KOPT-K1 (cell line): ENCODE data around the gene EPHA4.

Experiments used
- H3K27ac ChIP-seq: fragments of 200-600 bp; sonication (generic); 2 replicates; pipeline ENCODE4 v1.5.1; 2016; ENCODE audit warnings: antibody characterized with exemption, mild to moderate bottlenecking, low read depth, low read length; ENCODE audit not compliant: poor library complexity, severe bottlenecking
- H3K36me3 ChIP-seq: fragments of 200-600 bp; sonication (generic); 2 replicates; pipeline ENCODE4 v1.5.1; 2017; ENCODE audit warnings: antibody characterized with exemption, mild to moderate bottlenecking, low read length, moderate library complexity; ENCODE audit not compliant: insufficient read depth
- H3K9me3 ChIP-seq: fragments of 200-600 bp; sonication (generic); 2 replicates; pipeline ENCODE4 v1.5.1; 2017; ENCODE audit warnings: antibody characterized with exemption, low read length, mild to moderate bottlenecking; ENCODE audit not compliant: insufficient read depth, poor library complexity, severe bottlenecking

EPHA4 gene

DNA sequence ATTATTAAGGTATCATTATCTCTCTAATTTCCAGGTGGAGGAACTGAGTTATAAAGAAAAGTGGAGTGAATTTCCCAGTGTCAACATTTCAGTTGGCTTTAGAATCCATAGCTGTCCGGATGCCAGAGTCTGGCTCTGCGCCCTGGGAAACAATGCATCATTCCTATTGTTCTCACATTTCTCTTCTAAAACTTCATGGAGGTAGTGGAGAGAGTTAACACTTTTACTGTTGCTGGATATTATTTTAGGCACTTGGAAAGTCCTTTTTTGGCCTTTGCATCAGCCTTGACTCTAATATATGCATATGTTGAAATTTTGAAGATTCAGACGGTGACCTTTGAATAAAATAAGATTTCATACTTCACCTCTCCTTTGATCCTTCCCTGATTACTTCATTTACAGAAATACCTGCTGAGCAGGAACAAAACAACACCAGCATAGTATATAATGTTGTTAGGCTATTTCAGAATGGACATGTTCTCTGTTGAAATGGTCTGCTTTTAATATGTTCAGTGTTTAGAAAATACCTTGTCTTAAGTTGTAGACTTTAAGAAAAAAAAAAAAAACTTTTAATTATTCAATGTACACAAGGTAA, 148.8 kb downstream of the EPHA4 start:
- no peaks in the 10 kb centered on the region for H3K9me3 ChIP-seq
- H3K27ac ChIP-seq, result no peak overlapping the region
- no peaks in the 10 kb centered on the region for H3K36me3 ChIP-seq

DNA sequence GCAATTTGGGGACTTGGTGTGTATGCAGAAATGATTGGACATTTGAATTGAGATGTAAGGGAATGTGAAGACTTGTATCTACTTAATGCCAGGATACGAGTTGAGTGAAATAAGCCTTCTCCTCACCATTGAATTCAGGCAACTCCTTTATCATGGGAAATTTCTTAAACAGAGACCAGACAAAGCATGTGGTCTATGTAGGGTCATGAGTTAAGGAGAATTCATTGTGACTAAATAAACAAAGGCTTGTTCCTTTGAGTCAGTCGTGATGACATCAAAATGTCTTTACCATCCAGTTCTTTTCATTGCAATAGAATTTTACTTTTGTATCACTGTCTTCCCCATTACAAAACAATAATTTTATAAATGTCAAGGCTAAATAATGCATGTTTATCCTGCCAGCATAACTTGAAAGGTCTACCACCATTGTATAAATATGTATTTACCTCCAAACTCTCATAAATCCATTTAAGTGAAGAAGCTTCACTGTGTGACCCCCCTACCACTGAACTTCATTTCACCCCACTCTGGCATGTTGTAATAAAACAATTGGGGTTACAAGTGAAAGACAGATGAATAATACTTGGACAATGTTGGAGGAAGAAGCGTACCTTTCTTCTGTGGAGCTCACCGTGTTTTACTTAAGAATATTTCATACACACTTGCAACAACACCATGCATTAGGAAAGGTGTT, 149.4 kb downstream of the EPHA4 start:
- Histone ChIP-seq H3K27ac (no peak overlapping the region), H3K36me3 (no peaks in the 10 kb centered on the region), H3K9me3 (no peaks in the 10 kb centered on the region)

DNA sequence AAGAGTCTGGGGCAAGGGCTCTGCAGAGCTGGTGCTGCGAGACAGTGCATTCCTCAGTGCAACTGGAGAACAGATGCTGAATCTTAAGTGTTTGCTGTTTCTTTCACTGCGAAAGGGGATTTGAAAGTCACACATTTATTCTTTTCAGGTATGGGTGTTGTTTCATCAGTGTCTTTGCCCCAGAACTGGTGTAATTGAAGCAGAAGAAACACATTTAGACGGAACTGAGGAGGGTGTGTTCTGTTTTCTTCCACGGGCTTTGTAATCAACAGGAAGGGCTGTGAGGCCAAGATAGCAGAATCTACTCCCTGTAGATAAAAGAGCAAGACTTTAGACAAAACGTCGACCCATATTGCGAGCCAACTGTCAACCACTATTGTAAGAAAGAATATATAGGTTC, 151.9 kb downstream of the EPHA4 start:
- H3K36me3 ChIP-seq, result no peaks in the 10 kb centered on the region
- H3K9me3 ChIP-seq, result no peaks in the 10 kb centered on the region
- no peak overlapping the region for H3K27ac ChIP-seq

DNA sequence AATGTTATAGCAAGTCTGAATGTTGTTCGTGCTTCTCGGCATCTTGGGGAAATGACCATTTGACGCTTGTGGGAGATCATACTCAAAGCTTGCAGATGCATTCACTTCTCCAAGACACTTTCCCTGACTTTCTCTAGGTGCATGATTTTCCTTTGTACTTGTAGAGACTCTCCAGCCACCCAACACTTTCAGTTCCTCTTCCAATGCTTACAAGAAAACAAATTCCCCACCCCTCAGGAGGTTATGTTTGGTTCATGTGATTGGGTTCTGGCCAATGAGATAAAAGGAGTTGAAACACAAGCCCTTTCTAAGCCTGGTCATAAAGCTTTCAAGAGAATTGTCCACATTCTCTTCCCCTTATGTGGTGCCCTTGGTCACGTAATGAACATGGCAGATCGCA, 156.3 kb downstream of the EPHA4 start:
- Histone ChIP-seq H3K27ac (no peak overlapping the region), H3K9me3 (no peaks in the 10 kb centered on the region), H3K36me3 (no peaks in the 10 kb centered on the region)

DNA sequence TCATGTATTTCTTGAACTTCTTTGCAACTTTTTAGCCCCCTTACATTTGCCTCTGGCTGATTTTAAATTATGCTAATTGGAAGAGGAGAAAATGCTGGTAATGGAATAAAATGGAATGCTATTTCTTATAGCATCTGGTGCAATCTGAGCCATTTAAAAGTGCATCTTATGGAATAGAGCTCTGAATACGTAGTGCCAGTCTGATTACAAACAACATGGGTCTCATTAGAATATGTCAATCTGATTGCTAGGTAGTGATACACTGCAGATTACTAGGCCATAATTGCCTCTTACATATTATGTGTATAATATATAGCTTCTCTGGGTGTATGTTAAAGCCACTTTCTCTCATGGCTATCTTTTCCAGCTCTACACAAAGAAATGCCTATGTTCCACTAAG, 159.1 kb downstream of the EPHA4 start:
- Histone ChIP-seq H3K9me3 (no peaks in the 10 kb centered on the region), H3K27ac (no peak overlapping the region), H3K36me3 (no peaks in the 10 kb centered on the region)

DNA sequence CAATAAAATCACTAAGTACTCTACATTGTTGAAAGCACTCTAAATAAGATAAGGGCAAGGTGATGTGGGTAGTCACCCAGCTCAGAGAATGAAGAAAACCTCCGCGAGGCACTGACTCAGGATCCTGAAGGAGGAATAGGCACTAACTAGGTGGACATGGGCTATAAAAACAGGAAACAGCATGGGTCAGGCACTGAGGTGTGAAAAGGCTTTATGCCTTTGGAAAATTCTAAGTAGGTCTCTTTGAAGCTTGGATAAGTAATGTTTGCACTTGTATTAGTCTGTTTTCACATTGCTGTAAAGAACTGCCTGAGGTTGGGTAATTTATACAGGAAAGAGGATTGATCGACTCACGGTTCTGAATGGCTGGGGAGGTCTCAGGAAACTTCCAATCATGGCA, 161.6 kb downstream of the EPHA4 start:
- no peaks in the 10 kb centered on the region for H3K36me3 ChIP-seq
- H3K27ac ChIP-seq, result no peak overlapping the region
- no peaks in the 10 kb centered on the region for H3K9me3 ChIP-seq

DNA sequence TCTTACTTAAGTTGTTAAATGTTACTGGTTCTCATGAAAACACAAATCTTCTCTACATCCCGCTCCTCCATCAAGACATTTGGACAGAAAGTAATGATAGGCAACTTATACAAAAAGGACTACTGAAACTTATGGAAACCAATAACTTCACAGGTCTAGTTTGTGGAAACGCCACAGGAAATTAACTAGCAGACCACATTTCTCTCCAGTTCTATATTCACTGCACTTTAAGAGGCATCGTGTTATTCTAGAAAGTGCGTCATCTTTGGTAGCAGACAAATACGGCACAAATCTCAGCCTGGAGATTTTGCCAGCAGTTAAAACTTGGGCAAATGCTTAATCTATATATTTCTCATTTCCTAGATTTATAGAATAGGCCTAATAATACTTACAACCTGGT, 164.3 kb downstream of the EPHA4 start:
- Histone ChIP-seq H3K27ac (no peak overlapping the region), H3K36me3 (no peaks in the 10 kb centered on the region), H3K9me3 (no peaks in the 10 kb centered on the region)

DNA sequence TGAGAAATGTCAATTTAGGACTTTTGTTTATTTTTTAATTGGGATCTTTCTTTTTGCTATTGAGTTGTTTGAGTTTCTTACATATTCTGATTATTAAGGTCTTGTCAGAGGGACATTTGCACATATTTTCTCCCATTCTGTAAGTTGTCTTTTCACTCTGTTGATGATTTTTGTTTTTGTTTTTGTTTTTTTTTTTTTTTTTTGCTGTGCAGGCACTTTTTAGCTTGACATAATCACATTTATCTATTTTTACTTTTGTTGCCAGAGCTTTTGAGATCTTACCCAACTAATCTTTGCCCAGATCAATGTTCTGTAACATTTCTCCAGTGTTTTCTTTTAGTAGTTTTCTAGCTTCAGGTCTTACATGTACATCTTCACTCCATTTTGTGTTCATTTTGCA, 166.6 kb downstream of the EPHA4 start:
- H3K9me3 ChIP-seq, result no peaks in the 10 kb centered on the region
- no peak overlapping the region for H3K27ac ChIP-seq
- no peaks in the 10 kb centered on the region for H3K36me3 ChIP-seq

DNA sequence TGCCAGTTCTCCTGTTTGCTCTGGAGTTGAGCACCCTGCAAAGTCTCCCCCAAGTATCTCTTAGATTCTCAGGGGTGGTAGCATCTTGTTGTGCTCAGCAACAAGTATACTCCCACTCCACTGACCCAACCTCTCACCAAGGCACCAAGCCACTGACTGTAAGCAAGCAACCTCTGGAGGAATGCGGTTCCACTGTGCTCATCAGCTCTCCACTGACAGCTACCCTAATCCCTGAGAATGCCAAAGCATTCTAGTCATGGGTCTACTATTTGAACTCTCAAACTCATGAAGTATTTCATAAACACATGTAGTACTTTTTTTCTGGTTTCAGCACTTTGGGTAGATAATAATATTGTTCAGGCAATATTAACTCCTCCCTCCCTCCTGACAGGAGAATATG, 170.0 kb downstream of the EPHA4 start:
- H3K9me3 ChIP-seq, result no peaks in the 10 kb centered on the region
- H3K36me3 ChIP-seq, result no peaks in the 10 kb centered on the region
- H3K27ac ChIP-seq, result no peak overlapping the region

DNA sequence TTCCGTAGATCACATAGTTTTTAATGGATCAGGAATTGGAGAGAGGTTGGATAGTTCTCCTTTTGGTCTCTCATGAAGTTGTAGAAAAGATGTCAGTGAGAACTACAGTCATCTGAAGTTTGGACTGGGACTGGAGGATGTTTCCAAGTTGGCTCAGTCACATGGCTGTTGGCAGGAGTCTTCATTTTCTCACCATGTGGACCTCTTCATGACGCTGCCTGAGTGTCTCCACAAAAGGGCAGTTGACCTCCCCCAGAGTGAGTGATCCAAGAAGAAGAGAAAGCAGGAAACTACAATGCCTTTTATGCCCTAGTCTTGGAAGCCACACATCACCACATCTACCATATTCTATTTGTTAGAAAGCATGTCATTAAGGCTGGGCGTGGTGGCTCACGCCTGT, 171.7 kb downstream of the EPHA4 start:
- H3K9me3 ChIP-seq, result no peaks in the 10 kb centered on the region
- no peaks in the 10 kb centered on the region for H3K36me3 ChIP-seq
- H3K27ac ChIP-seq, result no peak overlapping the region

DNA sequence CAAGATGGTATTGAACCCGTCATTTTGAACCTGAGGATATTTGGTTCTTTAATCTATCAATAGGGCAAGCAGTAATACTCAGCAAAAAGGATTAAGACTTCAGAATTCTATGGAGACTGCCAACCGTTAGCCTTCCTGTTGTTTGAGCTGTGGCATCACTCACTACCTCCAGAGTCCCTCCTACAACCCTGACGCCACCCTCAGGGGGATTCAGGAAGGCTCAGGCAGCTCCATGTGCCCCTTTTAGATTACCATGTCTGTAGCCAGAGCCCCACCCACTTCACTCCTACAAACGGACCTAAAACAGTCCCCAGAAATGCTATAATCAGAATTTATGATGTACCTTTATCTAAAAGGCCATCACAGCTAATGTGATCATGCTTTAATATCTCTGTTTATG, 172.9 kb downstream of the EPHA4 start:
- Histone ChIP-seq H3K36me3 (no peaks in the 10 kb centered on the region), H3K9me3 (no peaks in the 10 kb centered on the region), H3K27ac (no peak overlapping the region)

DNA sequence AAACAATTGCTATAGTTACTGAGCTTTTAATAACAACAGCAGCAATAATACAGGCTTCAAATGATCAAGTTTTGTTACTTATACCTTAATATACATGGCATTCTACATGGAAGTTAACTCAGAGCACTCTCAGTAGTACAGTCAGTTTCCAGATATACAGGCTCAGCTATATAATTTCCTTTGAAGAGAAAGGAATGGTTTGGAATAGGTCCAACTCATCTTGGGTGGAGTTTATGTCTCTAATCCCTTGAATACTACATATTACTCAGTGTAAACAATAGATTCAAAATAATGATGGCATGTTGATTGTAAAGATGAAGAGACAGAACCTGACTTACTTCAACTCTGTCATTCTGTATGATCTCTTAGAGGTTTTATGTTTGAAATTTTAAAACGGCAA, 174.9 kb downstream of the EPHA4 start:
- no peak overlapping the region for H3K27ac ChIP-seq
- no peaks in the 10 kb centered on the region for H3K36me3 ChIP-seq
- no peaks in the 10 kb centered on the region for H3K9me3 ChIP-seq

DNA sequence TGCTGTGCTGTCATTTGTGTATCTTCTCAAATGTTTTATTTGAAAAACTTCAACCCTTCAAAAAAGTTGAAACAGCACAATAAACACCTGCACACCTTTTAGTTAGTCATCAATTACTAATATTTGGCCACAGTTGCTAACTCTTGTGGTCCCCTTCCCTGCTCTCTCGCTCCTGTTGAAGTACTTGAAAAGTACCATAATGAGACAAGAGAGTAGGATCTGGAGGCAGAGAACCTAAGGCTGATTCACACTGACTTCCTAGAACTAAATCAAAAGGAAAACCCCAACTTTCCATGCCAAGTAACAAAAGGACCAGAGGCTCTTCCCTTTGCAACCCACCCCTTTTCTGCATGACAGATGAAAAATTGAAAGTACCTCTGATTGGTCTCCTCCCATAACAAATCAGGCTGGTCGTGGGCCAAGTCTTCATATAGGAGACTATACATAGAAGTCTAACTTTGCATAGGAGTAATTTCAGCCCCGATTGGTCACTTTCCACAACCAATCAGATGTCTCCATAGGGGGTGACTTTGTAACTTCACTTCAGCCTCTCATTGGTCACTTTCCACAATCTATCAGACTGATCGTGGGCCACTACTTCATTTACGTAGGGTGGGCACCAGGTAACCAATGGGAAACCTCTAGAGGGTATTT, 179.7 kb downstream of the EPHA4 start:
- H3K9me3 ChIP-seq, result no peaks in the 10 kb centered on the region
- H3K36me3 ChIP-seq, result no peaks in the 10 kb centered on the region
- H3K27ac ChIP-seq, result no peak overlapping the region

DNA sequence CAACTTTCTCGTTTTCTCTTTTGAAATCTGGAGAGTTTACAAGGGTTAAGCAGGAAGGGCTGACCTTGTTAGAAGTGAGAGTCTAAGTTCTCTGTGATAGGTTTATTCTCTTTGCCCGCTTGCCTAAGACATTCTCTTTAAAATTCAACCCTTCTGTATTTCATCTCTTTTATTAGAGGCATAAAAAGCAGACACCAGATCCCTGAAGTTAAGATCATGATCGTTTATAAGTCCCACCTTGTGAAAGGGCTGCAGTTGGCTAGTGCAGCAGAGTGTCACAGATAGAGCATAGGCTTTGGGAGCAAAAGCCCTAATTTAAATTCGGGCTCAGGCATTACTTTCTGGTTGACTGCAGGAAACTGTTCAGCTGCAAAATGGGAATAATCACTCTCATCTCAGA, 181.2 kb downstream of the EPHA4 start:
- no peak overlapping the region for H3K27ac ChIP-seq
- H3K9me3 ChIP-seq, result no peaks in the 10 kb centered on the region
- no peaks in the 10 kb centered on the region for H3K36me3 ChIP-seq

DNA sequence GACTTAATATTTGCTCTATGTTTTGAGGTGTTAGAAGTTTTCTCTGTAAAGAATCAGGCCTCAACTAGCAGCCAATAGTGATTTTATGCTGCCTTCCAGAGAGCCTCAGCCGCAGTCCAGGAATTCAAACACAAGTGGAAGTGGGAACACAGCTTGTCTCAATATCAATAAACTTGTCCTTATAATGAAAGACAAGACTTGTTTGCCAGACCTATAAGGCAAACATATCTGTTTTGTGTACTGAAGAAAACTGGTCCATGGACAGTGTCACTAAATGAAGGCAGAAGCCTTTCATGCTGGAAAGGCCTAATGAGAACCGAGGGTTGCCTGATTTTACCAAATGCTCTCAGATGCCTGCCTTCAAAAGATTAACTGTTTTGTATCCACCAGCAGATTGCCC, 182.2 kb downstream of the EPHA4 start:
- no peaks in the 10 kb centered on the region for H3K36me3 ChIP-seq
- no peaks in the 10 kb centered on the region for H3K9me3 ChIP-seq
- no peak overlapping the region for H3K27ac ChIP-seq

DNA sequence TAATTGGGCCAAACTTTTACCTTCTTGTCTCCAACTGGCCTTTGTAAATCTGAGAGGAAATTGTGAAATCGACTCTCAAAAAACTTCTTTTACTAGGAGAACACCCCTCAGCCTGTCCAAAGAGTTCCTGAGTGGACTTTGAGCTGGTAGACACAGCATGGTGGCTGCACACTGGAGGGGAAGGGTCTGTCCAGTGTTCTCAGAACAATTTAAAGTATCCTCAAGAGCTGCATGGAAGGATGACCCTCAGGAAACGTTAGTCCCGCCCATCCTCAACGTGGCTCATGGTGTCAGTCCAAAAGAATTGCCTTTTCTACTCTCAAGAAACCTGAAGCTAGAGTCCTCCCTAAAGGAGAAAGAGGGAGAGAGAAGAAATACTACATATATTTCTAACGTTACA, 182.7 kb downstream of the EPHA4 start:
- Histone ChIP-seq H3K36me3 (no peaks in the 10 kb centered on the region), H3K9me3 (no peaks in the 10 kb centered on the region), H3K27ac (no peak overlapping the region)
